NB4 (cell line): ENCODE results near the gene PUM1.

ENCODE experiments used
- DNase-seq: peaks from one replicate; pipeline ENCODE4 v3.0.0; 2010; ENCODE audit warnings: low read depth
- H3K4me3 ChIP-seq: one replicate; pipeline ENCODE4 v1.5.1; 2011; ENCODE audit warnings: mild to moderate bottlenecking, low read depth, low read length, moderate library complexity
- CTCF ChIP-seq: IDR thresholded peaks from one replicate; pipeline ENCODE4 v1.5.1; 2012; ENCODE audit warnings: low read depth, low read length
- MAX ChIP-seq: IDR thresholded peaks from 2 replicates; pipeline ENCODE4 v1.6.1; 2011; ENCODE audit warnings: low read depth, low read length
- MYC ChIP-seq: IDR thresholded peaks from 2 replicates; pipeline ENCODE4 v1.6.1; 2011; ENCODE audit warnings: low read depth, low read length
- POLR2A ChIP-seq: IDR thresholded peaks from 2 replicates; pipeline ENCODE4 v1.6.1; 2011; ENCODE audit warnings: mild to moderate bottlenecking; ENCODE audit not compliant: insufficient read length; ENCODE audit errors: extremely low read depth

The PUM1 gene

GRCh38 chr1:31065310-31066217 lies at the start of gene PUM1:
Gene PUM1 (minus strand): TSS chr1:31065717. CDS start chr1:31059566, 6,151 bp downstream.
- peak; percentile 95 for TF ChIP-seq POLR2A
- TF ChIP-seq CTCF, result no peak
- peak; percentile 88 for TF ChIP-seq MYC
- peak; percentile 84 for TF ChIP-seq MAX
- peak within 1 kb of the TSS; percentile 70 for H3K4me3 ChIP-seq
- peak; percentile 99 for DNase-seq

GRCh38 chr1:31112266-31112935 lies 46.9 kb upstream of the PUM1 start:
- no peak overlapping the region for H3K4me3 ChIP-seq
- DNase-seq, result no peak
- TF ChIP-seq MYC, result no peak
- no peak for TF ChIP-seq POLR2A
- no peak for TF ChIP-seq MAX
- TF ChIP-seq CTCF, result no peak

- TF ChIP-seq POLR2A (no peak), CTCF (no peak), MAX (no peak), MYC (no peak)
- peak; percentile 79 for DNase-seq
- H3K4me3 ChIP-seq, result no peak overlapping the region
Observed at GRCh38 chr1:31111290-31111951, 45.9 kb upstream of the PUM1 start.

- no peak for TF ChIP-seq MYC
- TF ChIP-seq MAX, result no peak
- TF ChIP-seq POLR2A, result no peak
- TF ChIP-seq CTCF, result no peak
- no peak overlapping the region for H3K4me3 ChIP-seq
- no peak for DNase-seq
Observed at GRCh38 chr1:31110846-31111245, 45.3 kb upstream of the PUM1 start.

GRCh38 chr1:31108861-31109260 lies 43.3 kb upstream of the PUM1 start:
- DNase-seq, result peak; percentile 65
- no peak overlapping the region for H3K4me3 ChIP-seq
- TF ChIP-seq POLR2A (no peak), MYC (no peak), CTCF (no peak), MAX (no peak)
